GM18867 (cell line): Measurements from ENCODE around the gene DNAJC5G.
"Not testable (repeated sequence)": the region's sequence is repeated elsewhere in the genome, so short reads cannot be mapped to it uniquely, and the experiment has no call there.

Experiments used
- ATAC-seq: cut with Tn5 transposase; IDR thresholded peaks from one replicate; pipeline ENCODE4 v1.9.1; 2021; ENCODE audit warnings: mild to moderate bottlenecking, moderate library complexity; ENCODE audit not compliant: unreplicated experiment

Gene DNAJC5G

DNA sequence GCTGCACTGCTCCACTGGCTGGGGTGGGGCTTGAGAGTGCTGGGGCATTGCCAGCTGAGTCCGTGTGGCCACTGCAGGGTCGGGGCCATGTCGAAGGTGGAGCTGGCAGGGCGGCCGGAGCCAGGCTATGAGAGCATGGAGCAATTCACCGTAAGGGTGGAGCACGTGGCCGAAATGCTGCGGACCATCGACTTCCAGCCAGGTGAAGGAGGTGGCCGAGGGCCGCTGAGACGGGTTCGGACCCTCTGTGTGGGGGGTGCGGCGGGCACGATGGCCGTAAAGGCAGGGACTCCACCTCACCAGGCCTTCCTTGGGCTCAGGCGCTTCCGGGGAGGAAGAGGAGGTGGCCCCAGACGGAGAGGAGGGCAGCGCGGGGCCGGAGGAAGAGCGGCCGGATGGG, 30.9 kb downstream of the DNAJC5G start:
- ATAC-seq = no peak

DNA sequence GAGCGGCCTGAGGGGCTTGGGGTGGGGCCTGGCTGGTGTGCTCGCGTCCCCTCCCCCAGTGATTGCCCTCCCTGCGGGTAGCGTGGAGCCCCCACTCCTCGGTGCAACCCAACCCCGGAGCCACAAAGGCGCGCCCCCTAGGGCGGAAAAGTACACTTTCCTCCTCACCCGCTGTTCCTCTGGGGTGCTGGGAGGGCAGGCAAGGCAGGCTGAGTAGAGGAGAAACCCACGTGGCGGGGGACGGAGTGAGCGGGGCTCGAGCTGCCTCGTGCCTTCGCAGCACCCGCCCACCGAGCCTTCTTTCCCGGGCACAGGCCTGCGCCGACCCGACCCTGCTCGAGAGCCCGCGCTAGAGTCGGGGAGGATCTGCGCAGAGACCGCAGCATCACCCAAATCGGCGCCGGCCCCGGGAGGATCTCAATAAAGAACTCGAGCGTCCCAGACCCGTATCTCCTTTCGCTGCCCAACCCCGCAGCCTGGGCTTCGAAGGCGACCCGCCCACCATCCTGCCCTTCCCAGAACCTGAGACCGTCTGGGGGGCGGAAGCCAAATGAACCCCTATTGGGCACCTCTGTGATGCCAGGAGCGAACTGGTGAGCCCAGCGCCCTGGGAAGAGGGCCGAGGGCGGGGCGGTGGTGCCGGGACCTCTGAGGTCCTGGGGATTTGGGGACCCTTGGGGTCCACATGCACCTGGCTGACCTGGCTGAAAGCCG, 31.5 kb downstream of the DNAJC5G start:
- no peak for ATAC-seq

DNA sequence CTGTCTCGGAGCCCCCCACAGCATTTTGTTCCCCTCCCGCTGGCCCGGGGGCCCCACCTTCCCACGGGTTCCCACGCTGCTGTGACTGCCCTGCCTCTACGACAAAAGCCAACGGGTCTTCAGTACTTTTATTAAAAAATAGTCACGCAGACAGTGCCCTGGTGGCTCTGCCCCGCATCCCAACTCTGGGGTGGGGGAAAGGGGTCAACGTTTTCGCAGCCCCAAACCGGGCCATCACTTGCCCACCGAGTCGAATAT, 32.0 kb downstream of the DNAJC5G start:
- no peak for ATAC-seq

DNA sequence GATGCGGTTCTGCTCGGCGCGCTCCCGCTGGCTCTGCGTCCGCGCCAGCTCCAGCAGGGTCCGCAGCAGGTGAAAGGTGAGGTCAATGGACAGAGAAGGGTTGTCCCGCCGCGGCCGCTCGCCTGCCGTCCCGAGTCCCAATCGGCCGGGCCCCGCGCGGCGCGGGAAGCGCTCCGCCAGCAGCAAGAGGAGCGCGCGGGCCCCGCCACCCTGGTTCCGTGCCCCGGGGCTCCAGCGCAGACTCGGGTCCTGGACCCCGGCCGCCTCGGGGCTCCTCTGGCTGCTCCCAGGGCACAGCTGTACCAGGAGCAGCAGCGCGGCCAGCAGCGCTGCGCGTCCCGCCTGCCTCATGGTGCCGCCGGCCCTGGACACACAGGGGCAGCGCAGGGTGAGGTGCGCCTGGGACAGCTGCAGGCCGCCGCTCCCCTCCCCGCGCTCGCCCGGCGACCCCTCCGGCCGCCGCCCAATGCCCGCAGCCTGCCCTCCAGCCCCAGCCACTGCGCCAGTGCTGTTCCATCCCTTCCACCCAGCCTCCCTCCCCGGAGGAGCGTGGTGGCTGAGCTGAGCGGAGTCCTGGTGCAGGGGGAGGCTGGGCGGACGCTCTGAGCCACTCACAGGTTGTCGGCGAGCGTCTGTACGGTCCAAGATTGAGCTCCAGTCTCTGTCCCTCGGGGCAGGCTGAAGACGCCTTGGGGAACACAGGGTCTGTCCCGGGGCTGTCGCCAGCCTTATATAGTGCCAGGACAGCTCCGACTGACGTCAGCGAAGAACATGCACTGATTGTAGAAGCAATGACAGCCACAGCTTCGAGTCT, 32.5 kb downstream of the DNAJC5G start:
- no peak for ATAC-seq

DNA sequence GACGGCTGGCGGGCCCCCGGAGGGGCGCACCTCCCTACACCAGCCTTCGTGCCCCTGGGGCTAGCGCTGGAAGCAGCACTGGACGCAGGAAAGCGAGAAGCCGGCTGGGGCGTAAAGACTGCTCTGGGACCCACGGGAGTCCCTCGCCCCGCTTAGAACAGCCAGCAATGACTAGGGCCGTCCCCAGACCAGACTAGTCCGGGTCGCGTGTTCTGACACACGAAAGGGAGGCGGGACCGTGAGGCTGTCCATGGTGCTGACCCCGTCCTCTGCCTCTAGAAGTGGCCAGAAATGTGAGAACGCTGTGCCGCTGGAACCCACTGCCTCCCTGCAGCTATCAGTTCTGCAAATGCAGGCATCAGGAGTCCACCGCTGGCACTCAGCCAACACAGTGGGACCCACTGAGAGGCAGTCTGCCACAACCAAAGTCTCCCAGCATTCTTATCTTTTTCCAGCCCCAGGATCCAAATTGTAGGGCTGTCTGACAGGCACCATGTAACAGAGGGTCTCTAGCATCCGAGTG, 33.2 kb downstream of the DNAJC5G start, which contains the start of gene UCN:
Gene UCN (minus strand): TSS at position 87 of the 523 bp plus-strand sequence. CDS start 550 bp downstream, outside the sequence.
- ATAC-seq = no peak

DNA sequence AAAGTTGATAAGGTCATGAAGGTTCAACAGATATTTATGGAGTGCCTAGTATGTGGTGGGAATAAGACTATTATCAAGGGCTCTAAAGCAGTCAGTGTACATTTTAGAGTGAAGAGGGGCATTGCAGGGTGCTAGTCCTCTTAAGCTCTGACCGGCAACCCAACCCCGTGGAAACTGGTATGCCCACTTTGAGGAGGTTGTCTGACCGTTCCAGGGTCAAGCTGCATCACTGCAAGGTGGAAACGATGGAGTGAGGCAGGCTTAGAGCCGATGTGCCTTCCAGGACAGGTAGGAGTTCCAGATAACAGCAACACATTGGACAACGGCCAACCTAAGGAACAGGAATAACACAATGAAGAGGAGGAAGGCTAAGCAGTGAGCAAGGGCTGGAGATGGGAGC, 34.4 kb downstream of the DNAJC5G start:
- ATAC-seq = no peak

DNA sequence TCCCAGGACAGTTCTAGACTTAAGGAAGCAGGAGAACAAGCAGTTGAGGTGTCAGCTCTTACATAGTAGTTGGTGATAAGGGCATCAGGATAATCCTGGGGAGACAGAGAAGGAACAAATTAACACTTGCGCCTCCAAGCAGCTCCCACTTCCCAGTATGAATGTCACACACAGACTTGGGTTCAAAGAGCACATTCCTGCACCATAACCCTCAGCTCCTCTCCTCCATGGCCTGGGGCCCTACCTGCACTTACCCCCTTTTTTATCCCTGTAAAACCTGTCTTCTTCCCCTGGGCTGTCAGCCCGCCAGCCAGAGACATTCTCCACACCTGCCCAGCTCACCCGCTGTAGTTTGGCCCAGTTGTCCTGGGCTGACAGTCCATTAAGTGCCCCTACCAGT, 36.9 kb downstream of the DNAJC5G start:
- no peak for ATAC-seq

DNA sequence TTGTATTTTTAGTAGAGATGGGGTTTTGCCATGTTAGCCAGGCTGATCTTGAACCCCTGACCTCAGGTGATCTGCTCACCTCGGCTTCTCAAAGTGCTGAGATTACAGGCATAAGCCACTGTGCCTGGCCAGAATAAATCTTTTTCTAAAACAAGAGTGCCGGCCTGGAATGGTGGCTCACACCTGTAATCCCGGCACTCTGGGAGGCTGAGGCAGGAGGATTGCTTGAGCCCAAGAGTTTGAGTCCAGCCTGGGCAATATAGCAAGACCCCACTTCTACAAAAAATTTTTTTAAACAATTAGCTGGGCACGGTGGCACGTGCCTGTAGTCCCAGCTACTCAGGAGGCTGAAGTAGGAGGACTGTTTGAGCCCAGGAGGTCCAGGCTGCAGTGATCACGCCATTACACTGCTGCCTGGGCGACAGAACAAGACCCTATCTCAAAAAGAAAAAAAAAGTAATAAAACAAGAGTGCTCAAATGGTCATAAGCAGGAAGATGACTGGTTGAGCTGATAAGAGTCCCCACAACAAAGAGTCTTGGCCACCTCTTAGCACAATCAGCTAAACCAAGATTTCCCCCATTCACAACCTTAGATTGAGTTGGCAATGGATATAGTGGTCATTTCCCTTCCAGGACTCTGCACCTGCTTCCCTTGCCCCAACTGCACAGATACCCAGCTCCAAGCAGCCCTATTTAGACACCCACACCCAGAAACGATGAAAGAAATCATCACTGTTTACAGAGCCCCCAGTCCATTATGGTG, 38.8 kb downstream of the DNAJC5G start:
- ATAC-seq = no peak

DNA sequence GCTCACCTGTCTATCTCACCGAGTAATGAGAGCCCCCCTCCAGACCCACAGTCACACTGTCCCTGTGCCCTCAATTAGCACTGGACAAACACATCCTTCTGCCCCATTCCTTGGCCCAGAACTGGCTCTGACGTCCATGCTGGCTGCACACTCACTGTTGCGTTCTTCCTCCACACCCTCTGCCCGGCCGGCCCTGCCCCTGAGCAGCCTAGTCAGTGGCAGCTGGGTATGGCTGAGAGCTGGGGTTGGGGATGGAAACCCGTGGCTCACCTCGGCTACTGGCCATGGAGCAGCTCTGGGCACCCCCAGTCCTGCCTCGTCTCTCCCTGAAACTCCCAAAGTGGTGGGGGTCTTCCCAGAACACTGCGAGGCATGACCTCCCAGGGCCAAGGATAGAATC, 39.5 kb downstream of the DNAJC5G start:
- ATAC-seq = no peak

DNA sequence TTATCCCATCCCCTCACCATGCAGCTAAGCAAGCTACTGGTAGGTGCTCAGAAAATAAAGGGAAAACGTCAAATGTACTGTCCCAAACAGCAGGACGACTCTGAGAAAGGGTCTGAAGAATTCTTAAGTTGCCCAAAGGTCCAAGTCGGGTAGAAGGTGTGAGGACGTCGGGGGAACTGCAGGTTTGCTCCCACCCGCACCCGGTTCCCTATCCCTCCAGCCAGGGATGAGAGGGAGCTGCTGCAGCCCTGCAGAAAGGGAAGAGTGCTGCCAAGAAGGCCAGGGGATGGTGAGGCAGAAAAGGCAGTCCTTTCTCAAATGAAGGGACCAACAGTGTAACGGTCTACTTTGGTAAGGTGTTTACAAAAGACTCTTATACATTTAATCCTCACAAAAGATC, 39.9 kb downstream of the DNAJC5G start:
- ATAC-seq = no peak

DNA sequence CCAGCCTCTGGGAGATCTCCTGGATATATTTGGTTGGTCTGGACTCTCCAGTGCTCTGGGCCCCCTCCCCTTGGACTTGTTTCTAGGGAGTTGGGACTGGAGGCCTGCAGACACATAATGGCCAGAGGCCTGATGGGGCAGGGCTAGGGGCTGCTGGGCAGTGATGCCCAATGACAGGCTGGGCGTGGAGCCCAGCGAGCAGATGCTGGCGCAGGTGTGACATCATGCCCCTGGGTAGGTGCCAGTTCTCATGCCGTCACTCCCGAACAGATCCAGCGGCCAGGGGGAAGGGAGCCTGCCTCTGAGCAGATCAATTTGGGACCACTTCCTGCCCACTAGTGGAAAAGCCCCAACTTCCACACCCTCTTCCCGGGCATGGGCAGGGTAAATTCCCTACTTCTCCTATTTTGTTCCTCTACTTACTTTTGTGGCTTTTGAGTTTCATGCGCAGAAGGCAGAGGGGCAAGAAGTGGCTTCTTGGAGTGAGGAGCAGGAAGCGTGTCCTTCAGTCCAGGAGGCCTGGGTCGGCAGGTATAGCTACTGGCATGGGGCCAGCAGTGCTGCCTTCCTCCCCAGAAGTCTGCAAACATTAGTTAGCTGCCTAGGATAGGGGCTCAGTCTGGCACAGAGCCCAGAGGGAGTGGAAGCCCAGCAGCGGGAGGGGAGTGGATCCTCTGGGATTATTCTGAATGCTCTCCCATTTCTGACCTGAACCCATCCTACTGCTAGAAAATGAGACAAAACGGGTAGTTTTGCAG, 41.6 kb downstream of the DNAJC5G start:
- no peak for ATAC-seq

DNA sequence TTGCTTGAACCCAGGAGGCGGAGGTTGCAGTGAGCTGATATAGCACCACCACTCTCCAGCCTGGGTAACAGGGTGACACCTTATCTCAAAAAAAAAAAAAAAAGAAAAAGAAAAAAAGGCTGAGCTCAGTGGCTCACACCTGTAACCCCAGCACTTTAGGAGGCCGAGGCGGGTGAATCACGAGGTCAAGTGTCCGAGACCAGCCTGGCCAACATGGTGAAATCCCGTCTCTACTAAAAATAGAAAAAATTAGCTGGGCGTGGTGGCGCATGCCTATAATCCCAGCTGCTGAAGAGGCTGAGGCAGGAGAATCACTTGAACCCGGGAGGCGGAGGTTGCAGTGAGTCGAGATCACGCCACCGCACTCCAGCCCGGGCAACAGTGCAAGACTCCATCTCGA, 44.6 kb downstream of the DNAJC5G start:
- not testable (repeated sequence) for ATAC-seq

DNA sequence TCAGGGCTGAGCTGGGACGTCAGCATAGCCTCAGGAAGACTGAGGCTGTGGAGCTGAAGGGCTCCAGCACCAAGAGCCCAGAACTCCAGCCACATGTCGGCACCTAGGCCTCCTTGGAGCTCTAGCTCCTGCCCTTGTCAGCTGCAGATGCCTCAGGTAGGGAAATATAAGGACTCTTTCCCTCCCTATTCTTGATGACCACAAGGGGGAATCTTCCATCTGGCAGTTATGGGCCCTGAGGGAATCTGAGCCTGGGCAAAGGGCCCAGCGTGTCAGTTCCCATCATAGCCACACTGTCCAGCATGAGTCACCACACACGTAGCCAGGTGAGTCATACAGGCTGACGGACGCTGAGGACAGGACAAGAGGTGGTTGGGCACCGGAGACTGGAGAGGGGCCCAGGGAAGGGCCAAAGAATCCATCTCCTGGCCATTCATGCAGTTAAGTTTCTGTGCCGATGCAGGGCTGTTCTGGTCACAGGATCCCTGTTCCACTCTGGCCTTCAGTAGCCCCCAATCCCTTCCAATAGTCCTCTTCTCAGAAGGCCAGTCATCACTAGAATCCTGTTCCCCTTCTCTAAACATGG, 45.8 kb downstream of the DNAJC5G start:
- no peak for ATAC-seq

DNA sequence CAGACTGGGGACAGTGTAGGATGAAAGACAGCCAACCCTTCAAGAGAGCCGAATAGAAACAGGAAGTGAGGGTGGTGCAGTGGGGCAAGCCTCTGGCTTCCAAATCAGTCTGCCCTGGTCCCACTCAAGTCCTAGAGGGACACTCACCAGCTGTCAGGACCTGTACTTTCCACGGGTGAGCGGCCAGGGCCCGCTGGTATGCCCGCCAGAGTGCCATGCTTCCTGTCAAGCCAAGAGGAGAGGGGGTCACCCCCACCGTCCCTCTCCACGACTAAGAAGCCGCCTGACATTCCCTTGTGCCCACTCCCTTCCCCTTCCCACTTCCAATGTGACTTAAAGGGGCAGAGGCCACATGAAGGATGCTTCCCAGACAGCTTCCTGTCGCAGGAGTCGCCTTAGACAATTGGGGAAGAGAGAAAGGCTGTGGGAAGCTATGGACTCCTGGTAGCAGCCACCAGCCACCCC, 47.1 kb downstream of the DNAJC5G start:
- ATAC-seq = no peak

DNA sequence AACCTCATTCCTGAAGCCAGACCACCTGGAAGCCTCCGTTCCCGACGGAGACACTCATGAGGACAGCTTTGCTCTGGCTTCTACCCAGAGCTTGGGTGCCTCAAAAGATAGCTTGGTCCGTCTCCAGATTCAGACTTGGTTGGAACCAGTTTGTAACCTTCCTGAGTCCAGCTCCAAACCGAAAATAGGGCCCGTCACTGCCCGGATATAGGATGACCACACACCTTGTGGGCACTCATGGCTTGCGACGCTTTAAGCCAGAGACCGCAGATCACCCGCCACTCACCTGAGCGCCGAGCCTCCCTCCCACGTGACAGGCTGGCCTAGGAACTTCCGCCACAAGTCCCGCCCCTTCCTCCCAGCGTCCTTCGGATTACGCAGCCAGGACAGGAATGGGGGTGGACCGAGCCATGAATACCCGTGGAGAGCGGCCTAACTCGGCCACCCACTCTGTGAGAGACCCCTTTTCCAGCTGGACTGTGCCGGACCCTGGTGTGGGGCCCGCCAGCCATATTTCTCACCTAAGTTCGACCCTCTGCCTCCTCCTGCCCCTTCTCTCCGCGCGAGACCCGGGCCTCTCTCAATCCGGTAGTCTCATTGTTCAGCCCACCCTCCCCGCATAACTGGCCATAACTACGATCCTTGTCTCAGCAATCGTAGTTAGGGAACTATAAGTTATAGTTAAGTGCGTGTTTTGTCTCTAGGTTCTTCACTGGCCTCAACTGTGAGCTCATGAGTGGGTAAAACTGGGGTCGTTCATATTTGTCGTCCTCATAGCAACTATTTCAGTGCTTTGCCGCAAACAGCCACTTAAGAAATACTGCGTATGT, 47.7 kb downstream of the DNAJC5G start, which contains the start of gene MPV17:
Gene MPV17 (minus strand): TSS at position 332 of the 830 bp plus-strand sequence. CDS start 580 bp downstream, outside the sequence.
- peak; percentile 82 for ATAC-seq

DNA sequence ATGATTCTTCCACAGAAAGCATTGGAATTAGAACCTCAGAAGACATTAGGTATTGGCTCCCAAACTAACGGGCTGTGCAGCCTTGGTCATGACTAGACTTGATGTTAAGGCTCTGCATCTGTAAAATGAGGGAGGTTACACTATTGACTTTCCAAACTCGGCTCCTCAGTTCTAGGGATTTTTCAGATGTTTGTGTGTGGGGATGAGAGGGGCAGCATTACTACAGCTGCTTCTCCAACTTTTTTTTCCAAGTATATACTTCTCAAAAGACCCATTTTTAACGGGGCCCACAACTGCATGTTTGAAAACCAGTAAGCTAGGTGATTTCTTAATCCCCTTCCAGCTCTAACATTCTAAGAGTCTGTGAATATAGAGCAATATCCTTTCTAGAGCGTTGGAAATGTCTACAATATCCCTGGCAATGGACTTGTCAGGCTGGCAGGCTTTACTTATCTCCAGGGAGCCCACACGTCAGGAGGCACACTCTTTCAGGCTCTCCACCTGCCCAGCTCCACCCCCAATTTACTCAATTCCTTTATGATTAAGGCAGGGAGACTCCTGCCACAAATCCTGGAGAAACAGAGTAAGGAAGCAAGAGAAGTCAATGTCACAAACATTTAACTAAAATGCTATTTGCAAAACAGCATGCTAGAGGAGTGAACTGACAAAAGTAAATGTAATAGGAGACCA, 48.5 kb downstream of the DNAJC5G start:
- no peak for ATAC-seq

DNA sequence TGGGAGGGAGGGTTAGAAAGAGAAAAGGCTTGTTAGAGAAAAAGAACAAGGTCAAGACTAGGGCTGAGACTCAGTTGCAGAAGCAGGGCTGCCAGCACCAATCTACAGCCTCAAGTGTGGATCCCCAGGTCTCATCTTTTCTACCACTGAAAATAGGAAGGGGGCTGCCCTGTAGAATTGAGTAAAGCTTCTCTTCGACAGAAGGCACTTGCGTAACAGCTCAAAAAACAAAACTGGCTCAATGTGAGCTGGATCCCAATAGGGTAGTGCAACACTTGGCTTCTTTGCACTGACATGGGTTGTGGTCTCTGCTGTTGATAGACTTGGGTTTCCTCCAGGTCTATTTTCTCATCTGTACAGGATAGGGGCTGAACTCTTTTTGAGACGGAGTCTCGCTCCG, 49.5 kb downstream of the DNAJC5G start:
- ATAC-seq = no peak
